Common myeloid progenitor, CD34-positive (primary cell): Measurements from ENCODE around the gene RGS2.

Experiments used
- CTCF ChIA-PET: fragments of 350-600 bp; sonication (Branson Sonifier 250); formaldehyde crosslinking; loops from one replicate; lab custom pipeline; 2021; ENCODE audit warnings: antibody characterized with exemption; lab: Charles Lee
- POLR2A ChIA-PET: fragments of 350-600 bp; sonication (Branson Sonifier 250); formaldehyde crosslinking; loops from one replicate; lab custom pipeline; 2021; ENCODE audit warnings: antibody characterized with exemption; lab: Charles Lee
- DNase-seq, 3 donors: peaks; one replicate each; pipeline versions ENCODE4 v3.0.0 to v3.0.0-alpha.2; 2013
- H3K27ac ChIP-seq, 2 experiments: 1 replicate in 1 of 2; 2 replicates in 1 of 2; pipeline ENCODE4 v1.7.0; 2013; ENCODE audit warnings: inconsistent platforms in 2 of 2, low read length in 2 of 2, mild to moderate bottlenecking in 2 of 2, low read depth in 1 of 2, moderate library complexity in 1 of 2; ENCODE audit not compliant: severe bottlenecking in 2 of 2, insufficient read depth in 1 of 2, poor library complexity in 1 of 2
- H3K27me3 ChIP-seq, 5 experiments: replicated peaks in 2 of 5; 1 replicate in 3 of 5; 2 replicates in 2 of 5; pipeline versions ENCODE4 v1.6.1 to v1.7.0; 2013; ENCODE audit warnings: low read length in 4 of 5, mild to moderate bottlenecking in 2 of 5, moderate library complexity in 2 of 5, inconsistent platforms in 1 of 5; ENCODE audit not compliant: insufficient read depth in 5 of 5, control insufficient read depth in 4 of 5
- H3K36me3 ChIP-seq, 4 experiments: 1 replicate in 2 of 4; 2 replicates in 2 of 4; pipeline versions ENCODE4 v1.6.1 to v1.7.0; 2013; ENCODE audit warnings: low read length in 3 of 4, control low read depth in 1 of 4, mild to moderate bottlenecking in 1 of 4; ENCODE audit not compliant: control insufficient read depth in 4 of 4, insufficient read depth in 4 of 4
- H3K4me1 ChIP-seq, 4 experiments: 1 replicate in 3 of 4; 2 replicates in 1 of 4; pipeline versions ENCODE4 v1.6.1 to v1.7.1; 2013; ENCODE audit warnings: low read length in 3 of 4, mild to moderate bottlenecking in 3 of 4, control low read depth in 1 of 4, inconsistent platforms in 1 of 4, moderate library complexity in 1 of 4; ENCODE audit not compliant: control insufficient read depth in 4 of 4, insufficient read depth in 4 of 4; ENCODE audit errors: control extremely low read depth in 1 of 4
- H3K4me3 ChIP-seq, 7 experiments: 1 replicate in 4 of 7; 2 replicates in 3 of 7; pipeline versions ENCODE4 v1.5.1 to v1.7.0; 2013; ENCODE audit warnings: mild to moderate bottlenecking in 7 of 7, low read length in 6 of 7, moderate library complexity in 6 of 7, inconsistent platforms in 2 of 7, low read depth in 2 of 7, control low read depth in 1 of 7; ENCODE audit not compliant: insufficient read depth in 4 of 7, control insufficient read depth in 1 of 7; ENCODE audit errors: extremely low read depth in 1 of 7
- H3K9me3 ChIP-seq, 5 experiments: 1 replicate in 4 of 5; 2 replicates in 1 of 5; pipeline versions ENCODE4 v1.6.1 to v1.7.1; 2013; ENCODE audit warnings: low read length in 4 of 5, mild to moderate bottlenecking in 2 of 5, inconsistent platforms in 1 of 5, low read depth in 1 of 5, moderate library complexity in 1 of 5; ENCODE audit not compliant: control insufficient read depth in 4 of 5, insufficient read depth in 2 of 5; ENCODE audit errors: control extremely low read depth in 1 of 5
- WGBS: methylation state at CpG from one replicate; pipeline ENCODE4 v1.1.5; 2013; ENCODE audit not compliant: insufficient coverage; 5-methylcytosine and 5-hydroxymethylcytosine counted together

RGS2 gene

GRCh38 chr1:192793983-192794767 lies 14.7 kb upstream of the RGS2 start:
- POLR2A ChIA-PET = no interaction called here
- H3K4me3 ChIP-seq = no peak overlapping the region
- 100% methylated on average over 2 of the region's 2 CpGs for WGBS

DNA sequence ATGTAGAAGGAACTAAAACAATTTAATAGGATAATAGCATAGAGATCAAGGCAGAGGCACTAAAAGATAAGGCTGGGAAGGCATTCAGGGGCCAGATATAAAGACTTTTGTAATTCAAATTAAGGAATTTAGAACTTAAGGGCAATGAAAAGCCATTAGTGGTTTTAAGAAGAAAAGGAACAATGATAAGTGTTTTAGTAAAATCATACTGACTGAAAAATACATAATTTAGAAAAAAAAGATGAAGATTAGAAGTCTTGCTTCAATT lies 14.1 kb upstream of the RGS2 start:
- POLR2A ChIA-PET = no interaction called here

More at GRCh38 chr1:192793983-192794767, 14.7 kb upstream of the RGS2 start:
- CTCF ChIA-PET = no interaction called here
- no peaks in the 10 kb centered on the region for H3K36me3 ChIP-seq
- H3K4me1 ChIP-seq = peaks cover 3 to 11% (median 7%) of the 10 kb centered on the region in 4 experiments
- no peak overlapping the region for H3K27ac ChIP-seq
- no peaks in the 10 kb centered on the region for H3K27me3 ChIP-seq
- H3K9me3 ChIP-seq = no peaks in the 10 kb centered on the region
- no peak for DNase-seq

GRCh38 chr1:192795916-192796618 lies 12.8 kb upstream of the RGS2 start:
- peaks cover 3 to 11% (median 7%) of the 10 kb centered on the region in 4 experiments for H3K4me1 ChIP-seq
- ChIA-PET POLR2A (no interaction called here), CTCF (interaction anchor here (0.6 to 2.7 kb wide), 4 partner anchors 9 to 225 kb away, joined by 3 to 11 read pairs (median 4); no protein-coding TSS in a partner anchor)
- H3K4me3 ChIP-seq = no peak overlapping the region
- H3K36me3 ChIP-seq = no peaks in the 10 kb centered on the region
- H3K9me3 ChIP-seq = no peaks in the 10 kb centered on the region
- peak in 2 of 3 donors; percentile 64 to 82 for DNase-seq
- WGBS = no CpG with 5 or more reads among the region's 1 CpG
- no peaks in the 10 kb centered on the region for H3K27me3 ChIP-seq
- H3K27ac ChIP-seq = no peak overlapping the region

More for the DNA sequence above, 14.1 kb upstream of the RGS2 start:
- Histone ChIP-seq H3K4me1 (peaks cover 3 to 11% (median 7%) of the 10 kb centered on the region in 4 experiments), H3K9me3 (no peaks in the 10 kb centered on the region), H3K27me3 (no peaks in the 10 kb centered on the region), H3K27ac (no peak overlapping the region), H3K36me3 (no peaks in the 10 kb centered on the region), H3K4me3 (no peak overlapping the region)
- CTCF ChIA-PET = no interaction called here
- DNase-seq = no peak

GRCh38 chr1:192797143-192797542 lies 11.7 kb upstream of the RGS2 start:
- ChIA-PET CTCF (interaction anchor here (0.8 to 2.7 kb wide), 4 partner anchors 8 to 235 kb away, joined by 3 to 11 read pairs (median 4); no protein-coding TSS in a partner anchor), POLR2A (no interaction called here)
- Histone ChIP-seq H3K27ac (no peak overlapping the region), H3K4me3 (no peak overlapping the region), H3K36me3 (no peaks in the 10 kb centered on the region), H3K27me3 (no peaks in the 10 kb centered on the region), H3K9me3 (no peaks in the 10 kb centered on the region), H3K4me1 (peaks cover 3 to 11% (median 7%) of the 10 kb centered on the region in 4 experiments)
- DNase-seq = no peak
- WGBS = 100% methylated on average over 1 of the region's 1 CpG

- Histone ChIP-seq H3K36me3 (no peaks in the 10 kb centered on the region), H3K27ac (no peak overlapping the region), H3K27me3 (no peaks in the 10 kb centered on the region), H3K9me3 (no peaks in the 10 kb centered on the region), H3K4me3 (no peak overlapping the region), H3K4me1 (peaks cover 3 to 11% (median 7%) of the 10 kb centered on the region in 4 experiments)
- 48% methylated on average over 4 of the region's 7 CpGs for WGBS
- CTCF ChIA-PET = interaction anchor here (0.7 to 2.7 kb wide), 5 partner anchors 9 to 235 kb away, joined by 3 to 11 read pairs (median 3); no protein-coding TSS in a partner anchor
- DNase-seq = peak in 2 of 3 donors; percentile 48 to 53
- POLR2A ChIA-PET = no interaction called here
Measured at GRCh38 chr1:192797891-192798290, 10.9 kb upstream of the RGS2 start.

- CTCF ChIA-PET = interaction anchor here (1.3 to 9.3 kb wide), 2 partner anchors 217 to 325 kb away, joined by 4 to 119 read pairs; no protein-coding TSS in a partner anchor
- no peak overlapping the region for H3K27ac ChIP-seq
- no peaks in the 10 kb centered on the region for H3K9me3 ChIP-seq
- H3K27me3 ChIP-seq = no peaks in the 10 kb centered on the region
- POLR2A ChIA-PET = no interaction called here
- H3K36me3 ChIP-seq = no peaks in the 10 kb centered on the region
- peaks cover under 1 to 5% (median 3%) of the 10 kb centered on the region in 4 experiments for H3K4me1 ChIP-seq
- 100% methylated on average over 1 of the region's 2 CpGs for WGBS
- no peak for DNase-seq
- H3K4me3 ChIP-seq = no peak overlapping the region
Measured at GRCh38 chr1:192801451-192801850, 7.4 kb upstream of the RGS2 start.

- Histone ChIP-seq H3K4me3 (no peak overlapping the region), H3K27me3 (no peaks in the 10 kb centered on the region), H3K36me3 (no peaks in the 10 kb centered on the region), H3K27ac (no peak overlapping the region), H3K4me1 (peaks cover 0 to 4% (median under 1%) of the 10 kb centered on the region in 4 experiments), H3K9me3 (no peaks in the 10 kb centered on the region)
- DNase-seq = no peak
- ChIA-PET POLR2A (no interaction called here), CTCF (interaction anchor here (1.0 to 9.3 kb wide), 2 partner anchors 216 to 222 kb away, joined by 3 to 119 read pairs; no protein-coding TSS in a partner anchor)
Measured at GRCh38 chr1:192802406-192802805, 6.4 kb upstream of the RGS2 start.
